Natural killer cell (primary cell): Measurements from ENCODE around the gene UBAC1. TPM values are rescaled to one million over a fixed set of nuclear protein-coding genes. Genes with fewer than 3 reads are reported as not detected.

Experiments used
- ATAC-seq, 3 donors: fragments of 150-1000 bp in 2 of 3; fragments of 200-7000 bp in 1 of 3; cut with Tn5 transposase; 1 replicate in 1 of 3; 2 replicates in 2 of 3; pipeline ENCODE4 v1.10.0; 2021; ENCODE audit warnings: mild to moderate bottlenecking in 2 of 3, moderate library complexity in 2 of 3
- DNase-seq, 2 donors: peaks; one replicate each; pipeline versions ENCODE4 v3.0.0 to v3.0.0-alpha.2; 2013 to 2021; ENCODE audit warnings: mixed read lengths in 1 of 2
- H3K27ac ChIP-seq: one replicate; pipeline ENCODE4 v1.5.1; 2013; ENCODE audit warnings: mild to moderate bottlenecking, low read length
- H3K27me3 ChIP-seq: one replicate; pipeline ENCODE4 v1.6.1; 2013; ENCODE audit warnings: low read length; ENCODE audit not compliant: control insufficient read depth, insufficient read depth
- H3K36me3 ChIP-seq: one replicate; pipeline ENCODE4 v1.6.1; 2013; ENCODE audit warnings: low read length; ENCODE audit not compliant: control insufficient read depth, insufficient read depth
- H3K4me1 ChIP-seq: one replicate; pipeline ENCODE4 v1.6.1; 2013; ENCODE audit warnings: low read length; ENCODE audit not compliant: control insufficient read depth, insufficient read depth
- H3K4me3 ChIP-seq: one replicate; pipeline ENCODE4 v1.5.1; 2013; ENCODE audit warnings: low read length
- H3K9me3 ChIP-seq: one replicate; pipeline ENCODE4 v1.6.1; 2013; ENCODE audit warnings: low read length; ENCODE audit not compliant: control insufficient read depth, insufficient read depth
- H3K27ac Mint-ChIP-seq, 2 donors: one replicate each; pipeline ENCODE4 v1.8.0; 2022; ENCODE audit warnings: mild to moderate bottlenecking in 2 of 2, mixed read lengths in 2 of 2, moderate library complexity in 1 of 2
- H3K27me3 Mint-ChIP-seq, 2 donors: one replicate each; pipeline ENCODE4 v1.8.0; 2022; ENCODE audit warnings: low read depth in 2 of 2, mixed read lengths in 2 of 2
- H3K36me3 Mint-ChIP-seq: one replicate; pipeline ENCODE4 v1.8.0; 2022; ENCODE audit warnings: mixed read lengths
- H3K4me1 Mint-ChIP-seq, 2 donors: one replicate each; pipeline ENCODE4 v1.8.0; 2022; ENCODE audit warnings: mixed read lengths in 2 of 2
- H3K4me3 Mint-ChIP-seq: one replicate; pipeline ENCODE4 v1.8.0; 2022; ENCODE audit warnings: mild to moderate bottlenecking, moderate library complexity, mixed read lengths
- H3K9me3 Mint-ChIP-seq, 2 donors: one replicate each; pipeline ENCODE4 v1.8.0; 2022; ENCODE audit warnings: mixed read lengths in 2 of 2
- CTCF ChIP-seq: fragments of 200-600 bp; IDR thresholded peaks from one replicate; pipeline ENCODE4 v1.8.0; 2022; ENCODE audit warnings: antibody characterized with exemption
- whole genome bisulfite sequencing: methylation state at CpG from one replicate; pipeline ENCODE4 v1.1.7; 2013; ENCODE audit warnings: missing lambda C conversion rate; ENCODE audit not compliant: insufficient coverage; 5-methylcytosine and 5-hydroxymethylcytosine counted together
- intact Hi-C: fragments of 100-400 bp; cut with micrococcal nuclease; formaldehyde crosslinking; loops from one replicate; pipeline ENCODE4 v1.14.2; 2022
- total RNA-seq, 4 donors: library from RNA; stranded (reverse); fragments of 120-200 nt in 1 of 4; gene quantifications; one replicate each; pipeline versions ENCODE4 v1.2.3 to v1.2.4, GENCODE V29; 2013 to 2022

The UBAC1 gene
- total RNA-seq, 3 donors from 2014 or later (not counting 1 experiment from before 2014, with no cell fraction given): 22.7 to 31.8 (median 27.6) TPM

DNA sequence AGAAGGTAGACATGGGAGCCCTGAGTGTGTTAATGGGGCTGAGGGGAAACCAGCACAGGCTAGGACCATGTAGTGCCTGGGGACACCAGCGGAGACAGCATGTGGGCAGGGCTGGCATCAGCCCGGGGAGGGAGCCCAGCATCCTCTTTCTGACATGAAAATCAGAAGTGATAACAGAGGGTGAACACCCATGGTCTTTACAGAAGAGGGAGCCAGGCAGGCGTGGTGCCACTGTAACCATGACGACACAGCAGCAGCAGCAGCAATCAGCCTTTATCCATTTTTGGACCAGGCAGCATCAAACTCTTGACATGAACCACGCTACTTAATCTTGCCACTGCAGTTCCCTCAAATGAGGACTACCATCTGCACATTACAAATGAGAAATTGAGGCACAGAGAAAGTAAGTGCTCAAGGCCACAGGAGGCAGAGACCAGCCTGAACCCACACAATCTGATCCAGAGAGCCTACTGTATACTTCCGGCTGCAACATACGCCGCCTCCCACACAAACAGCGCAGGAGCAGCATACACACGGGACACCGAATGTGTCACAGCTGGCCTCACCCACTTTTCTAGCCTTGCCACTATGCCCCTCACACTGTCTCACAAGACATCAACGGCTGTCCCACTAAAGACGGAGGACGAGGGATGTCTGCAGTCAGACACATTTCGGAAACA is 77.6 kb downstream of the UBAC1 start:
- TF ChIP-seq CTCF: no peak
- peaks cover 47 to 64% of the 10 kb centered on the region in 2 donors for H3K4me1 Mint-ChIP-seq
- peak overlapping the region in 1 of 2 donors; percentile 1 for H3K27ac Mint-ChIP-seq
- ATAC-seq (no peak), DNase-seq (peak in 1 of 2 donors; percentile 44)
- Histone ChIP-seq H3K27me3 (no peaks in the 10 kb centered on the region), H3K9me3 (no peaks in the 10 kb centered on the region), H3K27ac (no peak overlapping the region), H3K4me3 (no peak overlapping the region), H3K4me1 (peaks cover 28% of the 10 kb centered on the region), H3K36me3 (peaks cover 6% of the 10 kb centered on the region)
- WGBS: 91% methylated on average over 15 of the region's 15 CpGs
- no peaks in the 10 kb centered on the region for H3K9me3 Mint-ChIP-seq
- H3K4me3 Mint-ChIP-seq: no peak overlapping the region
- no peaks in the 10 kb centered on the region for H3K36me3 Mint-ChIP-seq
- intact Hi-C loops: no loop called here
- H3K27me3 Mint-ChIP-seq: no peaks in the 10 kb centered on the region

Other genes with a start within 250 kb of the UBAC1 start
- 10 to 100 TPM; 25.9 to 33.5 (median 28.1) TPM for gene CAMSAP1, start 53.8 kb downstream of the UBAC1 start, total RNA-seq
- 10 to 100 TPM; 14.5 to 21.6 (median 21.2) TPM for gene NACC2, start 133.9 kb upstream of the UBAC1 start, total RNA-seq
- gene TMEM250, start 157.5 kb upstream of the UBAC1 start, total RNA-seq: 10 to 100 TPM; 19.5 to 34.3 (median 33.6) TPM
- gene LHX3, start 243.8 kb upstream of the UBAC1 start, total RNA-seq: under 1 TPM in 1 of 3 donors, not detected in 2; 0.38 TPM